HEK293T (cell line): ENCODE results near the gene COL12A1.

Source experiments
- CTCF ChIA-PET: fragments of 350-600 bp; formaldehyde crosslinking; extraction: SDS; loops from one replicate; lab custom pipeline; 2021; ENCODE audit warnings: antibody characterized with exemption, inconsistent platforms; lab: Yijun Ruan, JAX
- POLR2A ChIA-PET: fragments of 350-600 bp; formaldehyde crosslinking; extraction: SDS; loops from one replicate; lab custom pipeline; 2020; ENCODE audit warnings: antibody characterized with exemption, inconsistent platforms; lab: Yijun Ruan, JAX
- DNase-seq: peaks from one replicate; pipeline ENCODE4 v3.0.0; 2012; ENCODE audit warnings: mixed read lengths; ENCODE audit errors: extremely low spot score
- ARNT ChIP-seq: fragments of 450-650 bp; IDR thresholded peaks from 2 replicates; pipeline ENCODE4 v1.6.1; 2017; ENCODE audit warnings: mild to moderate bottlenecking
- BHLHE40 ChIP-seq: fragments of 450-650 bp; IDR thresholded peaks from 2 replicates; pipeline ENCODE4 v1.6.1; 2016; ENCODE audit warnings: mild to moderate bottlenecking, moderate library complexity, borderline replicate concordance
- CTBP1 ChIP-seq: fragments of 450-650 bp; IDR thresholded peaks from 2 replicates; pipeline ENCODE4 v1.6.1; 2016; ENCODE audit warnings: borderline replicate concordance
- ELF4 ChIP-seq: fragments of 450-650 bp; IDR thresholded peaks from 2 replicates; pipeline ENCODE4 v1.6.1; 2017; ENCODE audit warnings: antibody characterized with exemption
- FOXA1 ChIP-seq: fragments of 450-650 bp; IDR thresholded peaks from 2 replicates; pipeline ENCODE4 v1.6.1; 2016; ENCODE audit warnings: mild to moderate bottlenecking
- FOXK2 ChIP-seq: fragments of 450-650 bp; IDR thresholded peaks from 2 replicates; pipeline ENCODE4 v1.6.1; 2016; ENCODE audit warnings: mild to moderate bottlenecking
- FOXM1 ChIP-seq: fragments of 450-650 bp; IDR thresholded peaks from 2 replicates; pipeline ENCODE4 v1.6.1; 2017; ENCODE audit warnings: mild to moderate bottlenecking, borderline replicate concordance
- HDGF ChIP-seq: fragments of 450-650 bp; IDR thresholded peaks from 2 replicates; pipeline ENCODE4 v1.6.1; 2017; ENCODE audit warnings: antibody characterized with exemption, borderline replicate concordance
- L3MBTL2 ChIP-seq: fragments of 450-650 bp; conservative IDR thresholded peaks from 2 replicates; pipeline ENCODE4 v1.6.1; 2016; ENCODE audit warnings: mild to moderate bottlenecking
- LEF1 ChIP-seq: fragments of 450-650 bp; IDR thresholded peaks from 2 replicates; pipeline ENCODE4 v1.6.1; 2017; ENCODE audit warnings: mild to moderate bottlenecking, borderline replicate concordance
- NFRKB ChIP-seq: fragments of 450-650 bp; IDR thresholded peaks from 2 replicates; pipeline ENCODE4 v1.6.1; 2016; ENCODE audit warnings: mild to moderate bottlenecking, moderate library complexity
- PKNOX1 ChIP-seq: fragments of 450-650 bp; IDR thresholded peaks from 2 replicates; pipeline ENCODE4 v1.6.1; 2016
- SP1 ChIP-seq: fragments of 450-650 bp; IDR thresholded peaks from 2 replicates; pipeline ENCODE4 v1.6.1; 2017
- SUZ12 ChIP-seq: fragments of 450-650 bp; IDR thresholded peaks from 2 replicates; pipeline ENCODE4 v1.6.1; 2016; ENCODE audit warnings: mild to moderate bottlenecking
- TARDBP ChIP-seq: fragments of 450-650 bp; IDR thresholded peaks from 2 replicates; pipeline ENCODE4 v1.6.1; 2016
- ZNF384 ChIP-seq: fragments of 450-650 bp; IDR thresholded peaks from 2 replicates; pipeline ENCODE4 v1.6.1; 2016

Gene COL12A1

GRCh38 chr6:75126518-75126917 lies 79.3 kb downstream of the COL12A1 start:
- ChIA-PET CTCF (no interaction called here), POLR2A (no interaction called here)
- TF ChIP-seq SP1, result no peak
- no peak for TF ChIP-seq TARDBP
- no peak for TF ChIP-seq L3MBTL2
- TF ChIP-seq PKNOX1, result no peak
- no peak for DNase-seq

- TF ChIP-seq BHLHE40, result no peak
- TF ChIP-seq CTBP1, result no peak
- TF ChIP-seq FOXA1, result no peak
- TF ChIP-seq ZNF384, result no peak
- no peak for TF ChIP-seq L3MBTL2
- no peak for TF ChIP-seq LEF1
- ChIA-PET CTCF (no interaction called here), POLR2A (no interaction called here)
- no peak for DNase-seq
Observed at GRCh38 chr6:75124983-75125382, 80.9 kb downstream of the COL12A1 start.

GRCh38 chr6:75124085-75124484 lies 81.8 kb downstream of the COL12A1 start:
- DNase-seq, result no peak
- ChIA-PET CTCF (no interaction called here), POLR2A (no interaction called here)
- no peak for TF ChIP-seq ARNT
- TF ChIP-seq HDGF, result no peak
- no peak for TF ChIP-seq CTBP1
- no peak for TF ChIP-seq SUZ12
- no peak for TF ChIP-seq ELF4
- TF ChIP-seq SP1, result no peak
- no peak for TF ChIP-seq PKNOX1
- TF ChIP-seq TARDBP, result no peak
- TF ChIP-seq FOXM1, result no peak
- no peak for TF ChIP-seq ZNF384
- no peak for TF ChIP-seq FOXK2
- TF ChIP-seq LEF1, result no peak
- TF ChIP-seq BHLHE40, result no peak
- TF ChIP-seq L3MBTL2, result no peak
- no peak for TF ChIP-seq NFRKB
- no peak for TF ChIP-seq FOXA1

- no peak for TF ChIP-seq ZNF384
- TF ChIP-seq HDGF, result no peak
- TF ChIP-seq LEF1, result no peak
- no peak for TF ChIP-seq SP1
- TF ChIP-seq NFRKB, result no peak
- no peak for TF ChIP-seq FOXA1
- no peak for TF ChIP-seq FOXK2
- no peak for TF ChIP-seq SUZ12
- no peak for TF ChIP-seq CTBP1
- no peak for TF ChIP-seq FOXM1
- TF ChIP-seq ELF4, result no peak
- no peak for TF ChIP-seq ARNT
- ChIA-PET CTCF (no interaction called here), POLR2A (no interaction called here)
- no peak for DNase-seq
Observed at GRCh38 chr6:75118925-75119515, 86.8 kb downstream of the COL12A1 start.

- CTCF ChIA-PET, result no interaction called here
Observed at GRCh38 chr6:75117701-75118100, 88.2 kb downstream of the COL12A1 start.

GRCh38 chr6:75116946-75117345 lies 88.9 kb downstream of the COL12A1 start:
- CTCF ChIA-PET, result no interaction called here
- TF ChIP-seq HDGF (no peak), SUZ12 (no peak), ELF4 (no peak), NFRKB (no peak), FOXA1 (no peak), FOXK2 (no peak), TARDBP (no peak), CTBP1 (no peak), ZNF384 (no peak), FOXM1 (no peak), SP1 (no peak), PKNOX1 (no peak), ARNT (no peak)
- POLR2A ChIA-PET, result no interaction called here
- DNase-seq, result no peak

More at GRCh38 chr6:75117701-75118100, 88.2 kb downstream of the COL12A1 start:
- DNase-seq, result no peak
- TF ChIP-seq ZNF384, result no peak
- TF ChIP-seq BHLHE40, result no peak
- POLR2A ChIA-PET, result no interaction called here

- ChIA-PET POLR2A (no interaction called here), CTCF (no interaction called here)
- TF ChIP-seq L3MBTL2 (no peak), BHLHE40 (no peak), FOXA1 (no peak), SP1 (no peak), ZNF384 (no peak), CTBP1 (no peak), FOXM1 (no peak), ARNT (no peak), TARDBP (no peak), NFRKB (no peak), HDGF (no peak)
- no peak for DNase-seq
Observed at GRCh38 chr6:75115481-75115880, 90.4 kb downstream of the COL12A1 start.
